Right kidney (tissue), 1 donor: Measurements from ENCODE around the gene ENTHD1.
"Not testable (repeated sequence)": the region's sequence is repeated elsewhere in the genome, so short reads cannot be mapped to it uniquely, and the experiment has no call there.

Experiments used
- DNase-seq: peaks from one replicate; pipeline ENCODE4 v3.0.0-alpha.2; 2016

ENTHD1 gene

GRCh38 chr22:39898997-39899396 is 5.4 kb upstream of the ENTHD1 start:
- DNase-seq, result no peak

DNA sequence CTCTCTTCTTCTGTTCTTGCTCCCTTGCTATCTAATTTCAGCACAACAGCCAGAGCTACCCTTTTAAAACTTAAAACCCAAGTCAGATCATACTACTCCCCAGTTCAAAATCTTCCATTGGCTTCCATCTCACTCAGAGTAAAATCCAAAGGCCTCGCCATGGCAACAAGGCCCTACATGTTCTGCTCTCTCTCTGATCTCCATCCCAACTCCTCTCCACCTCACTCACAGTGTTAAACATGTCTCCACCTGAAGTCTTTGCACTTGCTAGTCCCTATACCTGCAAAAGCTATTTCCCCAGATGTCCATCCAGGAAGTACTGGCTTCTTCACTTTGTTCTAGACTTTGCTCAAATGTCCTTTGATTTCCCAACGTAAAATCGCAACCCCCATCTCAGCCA is 4.3 kb upstream of the ENTHD1 start:
- no peak for DNase-seq

DNA sequence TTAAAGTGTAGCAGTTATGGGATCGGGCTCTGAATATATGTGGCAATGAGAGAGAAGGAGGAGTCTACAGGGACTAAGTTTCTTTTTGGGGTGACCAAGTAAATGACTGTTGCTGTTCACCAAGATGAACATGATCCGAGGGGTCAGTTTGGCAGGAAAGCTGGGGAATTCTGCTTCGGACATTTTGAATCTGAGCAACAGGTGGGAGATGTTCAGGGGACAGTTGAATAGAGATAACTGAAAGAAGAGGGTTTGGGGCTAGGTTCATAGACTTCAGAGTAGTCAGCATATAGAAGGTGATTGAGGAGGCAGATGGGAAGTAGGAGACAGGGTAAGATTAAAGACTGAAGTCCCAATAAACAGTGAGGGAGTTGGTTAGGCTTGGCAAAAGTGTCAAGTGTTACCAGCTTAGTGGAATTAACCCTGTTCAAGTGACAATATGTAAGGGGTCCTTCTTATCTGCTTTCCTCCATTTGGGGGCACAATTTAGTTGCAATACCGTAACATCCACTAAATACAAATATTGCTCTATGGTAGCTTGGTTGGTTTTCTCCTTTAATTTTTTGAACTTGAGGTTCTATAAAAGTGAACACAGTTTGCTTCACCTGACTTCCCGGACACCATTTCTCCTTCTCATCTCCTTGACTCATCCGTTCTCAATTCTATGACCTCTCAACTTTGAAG is 2.9 kb upstream of the ENTHD1 start:
- DNase-seq, result no peak

- no peak for DNase-seq
These were observed 2.1 kb upstream of the ENTHD1 start for GRCh38 chr22:39895682-39896081.

GRCh38 chr22:39894554-39895092 is 1.1 kb upstream of the ENTHD1 start:
- DNase-seq, result no peak

GRCh38 chr22:39889924-39890323 is 3.6 kb downstream of the ENTHD1 start:
- DNase-seq, result not testable (repeated sequence)

DNA sequence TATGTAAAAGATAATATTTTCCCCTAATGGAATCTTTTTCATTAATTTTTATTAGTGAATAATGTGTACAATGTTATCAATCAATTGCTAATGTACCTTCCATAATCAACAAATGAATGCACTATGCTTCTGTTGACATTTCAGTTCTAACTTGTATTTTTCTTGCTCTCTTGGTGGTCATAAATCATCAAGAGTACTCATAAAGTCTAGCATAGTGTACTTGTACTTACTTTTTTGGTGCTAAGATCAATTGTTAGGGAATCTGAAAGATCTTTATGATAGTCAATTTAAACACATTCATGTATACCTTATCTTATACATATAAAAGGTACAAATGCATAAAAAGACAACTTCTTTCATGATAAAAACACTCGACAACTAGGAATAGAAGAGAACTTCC is 10.5 kb downstream of the ENTHD1 start:
- no peak for DNase-seq

GRCh38 chr22:39880722-39881121 is 12.8 kb downstream of the ENTHD1 start:
- DNase-seq, result no peak

DNA sequence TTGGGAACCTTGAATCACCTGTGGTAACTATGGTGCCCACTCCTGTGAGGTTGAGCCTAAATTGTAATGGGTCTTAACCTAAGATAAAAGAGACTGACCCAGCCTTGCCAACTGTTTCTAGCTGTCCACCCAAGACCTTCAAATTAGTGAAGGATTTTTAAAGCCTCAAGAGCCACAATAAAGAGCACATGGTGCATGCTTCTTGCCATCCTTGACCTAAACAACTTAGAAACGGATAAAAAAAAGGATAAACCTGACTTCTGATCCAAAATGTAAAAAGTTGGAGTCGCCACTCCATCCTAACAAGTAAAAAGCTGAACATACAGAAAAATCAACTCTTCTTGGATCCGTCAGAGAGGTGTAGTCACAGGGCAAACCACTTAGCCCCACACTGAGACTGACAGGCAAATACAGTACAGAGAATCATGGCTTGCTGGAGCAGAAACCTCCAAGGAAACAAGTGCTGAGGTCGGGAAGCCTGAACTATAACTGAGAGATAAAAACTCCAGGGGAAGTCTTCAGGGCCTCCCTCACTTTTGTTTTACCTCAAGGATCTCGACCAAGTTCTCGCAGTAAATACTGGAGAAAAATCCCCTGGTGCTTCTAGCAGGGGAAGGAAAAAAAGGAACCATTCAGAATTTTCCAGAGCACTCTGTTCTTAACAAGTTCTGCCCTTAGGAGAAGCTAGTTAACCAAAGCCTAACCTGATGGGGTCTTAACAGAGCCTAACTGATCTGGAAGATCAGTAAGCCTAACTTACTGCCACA is 16.3 kb downstream of the ENTHD1 start:
- no peak for DNase-seq

DNA sequence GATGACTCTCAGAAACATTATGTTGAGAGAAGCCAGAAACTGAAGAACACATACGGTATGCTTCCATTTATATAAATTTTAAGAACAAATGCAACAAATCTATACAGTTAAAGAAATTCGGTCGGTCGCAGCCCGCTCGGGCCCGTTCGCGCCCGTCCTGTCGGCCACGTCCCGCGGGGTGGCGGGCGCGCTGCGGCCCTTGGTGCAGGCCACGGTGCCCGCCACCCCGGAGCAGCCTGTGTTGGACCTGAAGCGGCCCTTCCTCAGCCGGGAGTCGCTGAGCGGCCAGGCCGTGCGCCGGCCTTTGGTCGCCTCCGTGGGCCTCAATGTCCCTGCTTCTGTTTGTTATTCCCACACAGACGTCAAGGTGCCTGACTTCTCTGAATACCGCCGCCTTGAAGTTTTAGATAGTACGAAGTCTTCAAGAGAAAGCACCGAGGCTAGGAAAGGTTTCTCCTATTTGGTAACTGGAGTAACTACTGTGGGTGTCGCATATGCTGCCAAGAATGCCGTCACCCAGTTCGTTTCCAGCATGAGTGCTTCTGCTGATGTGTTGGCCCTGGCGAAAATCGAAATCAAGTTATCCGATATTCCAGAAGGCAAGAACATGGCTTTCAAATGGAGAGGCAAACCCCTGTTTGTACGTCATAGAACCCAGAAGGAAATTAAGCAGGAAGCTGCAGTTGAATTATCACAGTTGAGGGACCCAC is 18.2 kb downstream of the ENTHD1 start:
- DNase-seq, result not testable (repeated sequence)

GRCh38 chr22:39873965-39874364 is 19.6 kb downstream of the ENTHD1 start:
- DNase-seq, result no peak

GRCh38 chr22:39872548-39872947 is 21.0 kb downstream of the ENTHD1 start:
- no peak for DNase-seq

DNA sequence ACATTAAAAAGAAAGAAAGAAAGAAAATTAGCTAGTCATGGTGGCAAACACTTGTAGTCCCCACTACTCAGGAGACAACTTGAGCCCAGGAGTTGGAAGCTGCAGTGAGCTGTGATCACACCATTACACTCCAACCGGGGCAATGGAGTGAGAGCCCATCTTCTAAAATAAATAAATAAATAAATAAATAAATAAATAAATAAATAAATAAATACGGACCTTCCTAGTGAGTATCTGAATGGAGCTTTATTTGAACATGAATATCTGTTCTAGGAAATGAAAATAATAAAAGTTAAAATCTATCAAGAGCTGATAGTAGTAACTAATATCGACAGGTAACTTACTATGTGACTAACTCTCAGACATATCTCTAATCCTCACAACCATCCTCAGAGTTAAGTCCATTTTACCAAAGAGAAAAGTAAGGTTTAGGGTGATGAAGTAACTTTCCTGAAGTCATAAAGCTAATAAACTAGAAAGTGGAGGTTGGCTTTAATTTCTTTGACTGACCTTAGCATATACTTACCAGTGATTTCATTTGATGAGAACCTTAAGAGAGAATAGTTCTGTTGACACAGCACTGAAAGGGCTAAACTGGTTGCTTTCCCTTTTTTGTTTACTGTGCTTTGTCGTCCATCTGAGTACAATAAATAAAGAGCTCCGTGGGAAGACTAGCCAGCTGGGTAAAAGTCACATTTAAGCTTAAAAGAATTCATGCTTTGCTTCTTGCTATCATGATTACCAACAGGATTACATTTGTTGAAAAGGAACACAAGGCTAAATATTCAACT is 22.4 kb downstream of the ENTHD1 start:
- DNase-seq, result no peak

DNA sequence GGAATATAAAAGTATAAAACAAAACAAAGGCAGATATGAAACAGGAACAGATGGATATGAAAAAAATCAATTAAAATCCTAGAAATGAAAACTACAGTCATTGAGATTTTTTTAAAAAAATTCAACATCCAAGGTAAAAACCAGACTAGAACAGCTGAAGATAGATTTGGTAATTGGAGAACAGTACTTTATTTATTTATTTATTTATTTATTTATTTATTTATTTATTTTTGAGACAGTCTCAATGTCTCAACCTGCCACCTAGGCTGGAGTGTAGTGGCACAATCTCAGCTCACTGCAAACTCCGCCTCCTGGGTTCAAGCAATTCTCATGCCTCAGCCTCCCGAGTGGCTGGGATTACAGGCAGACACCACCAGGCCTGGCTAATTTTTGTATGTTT is 23.8 kb downstream of the ENTHD1 start:
- DNase-seq, result not testable (repeated sequence)

GRCh38 chr22:39868741-39869140 is 24.8 kb downstream of the ENTHD1 start:
- DNase-seq, result no peak

- DNase-seq, result no peak
These were observed 33.5 kb downstream of the ENTHD1 start for GRCh38 chr22:39859903-39860588.

DNA sequence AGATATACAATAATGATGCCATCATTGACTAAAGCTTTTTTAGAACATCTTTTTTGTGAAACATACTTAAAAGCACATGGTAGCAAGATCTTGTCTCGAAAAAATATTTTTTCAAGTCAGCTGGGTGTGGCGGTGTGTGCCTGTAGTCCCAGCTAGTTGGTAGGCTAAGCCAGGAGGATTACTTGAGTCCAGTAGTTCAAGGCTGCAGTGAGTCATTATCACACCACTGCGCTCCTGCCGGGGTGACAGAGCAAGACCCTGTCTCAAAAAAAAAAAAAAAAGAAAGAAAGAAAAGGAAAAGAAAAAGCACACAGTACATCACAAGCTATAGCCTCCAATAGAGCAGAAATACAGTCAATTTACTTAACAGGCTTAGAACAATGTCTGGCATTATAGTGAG is 37.0 kb downstream of the ENTHD1 start:
- DNase-seq, result no peak

- DNase-seq, result no peak
These were observed 40.8 kb downstream of the ENTHD1 start for GRCh38 chr22:39852799-39853198.

DNA sequence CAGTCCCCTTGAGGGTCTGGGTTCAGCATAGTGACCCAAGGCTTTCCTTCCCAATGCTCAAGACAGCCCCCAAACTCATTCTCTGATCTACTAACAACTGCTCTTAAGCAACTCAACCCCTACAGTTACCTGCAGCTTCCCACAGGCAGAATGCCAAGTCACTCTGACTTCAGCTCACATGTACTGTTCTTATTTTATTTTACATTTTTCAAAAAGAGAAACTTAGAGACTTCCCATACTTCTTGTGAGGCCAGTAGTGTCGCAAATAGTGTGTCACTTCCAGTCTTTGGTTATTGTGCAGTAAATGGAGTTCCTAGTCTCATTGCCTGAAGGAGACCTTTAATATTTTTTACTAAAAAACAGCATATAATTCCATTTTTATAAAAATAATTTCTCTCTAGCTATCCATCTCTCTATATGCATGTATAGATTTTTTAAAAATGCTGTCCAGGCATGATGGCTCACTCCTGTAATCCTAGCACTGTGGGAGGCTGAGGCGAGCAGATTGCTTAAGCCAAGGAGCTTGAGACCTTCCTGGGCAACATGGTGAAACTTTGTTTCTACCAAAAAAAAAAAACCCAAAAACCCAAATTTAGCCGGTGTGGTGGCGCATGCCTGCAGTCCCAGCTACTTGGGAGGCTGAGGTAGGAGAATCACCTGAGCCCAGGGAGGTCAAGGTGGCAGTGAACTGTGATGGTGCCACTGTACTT is 41.8 kb downstream of the ENTHD1 start:
- no peak for DNase-seq

DNA sequence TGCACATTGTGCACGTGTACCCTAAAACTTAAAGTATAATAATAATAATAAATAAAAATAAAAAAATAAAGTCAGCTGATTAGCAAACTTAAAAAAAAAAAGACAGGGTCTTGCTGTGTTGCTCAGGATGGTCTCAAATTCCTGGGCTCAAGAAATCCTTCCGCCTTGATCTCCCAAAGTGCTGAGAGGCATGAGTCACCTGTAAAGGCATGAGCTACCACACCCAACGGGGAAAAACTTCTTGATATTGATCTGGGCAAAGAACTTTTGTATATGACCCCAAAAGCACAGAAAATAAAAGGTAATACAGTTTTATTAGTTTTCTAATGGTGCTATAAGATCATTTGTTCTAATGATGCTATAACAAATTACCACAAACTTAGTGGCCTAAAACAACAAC is 46.1 kb downstream of the ENTHD1 start:
- DNase-seq, result no peak

GRCh38 chr22:39846539-39846938 is 47.0 kb downstream of the ENTHD1 start:
- not testable (repeated sequence) for DNase-seq
